PC-9 (cell line): ENCODE results near the gene ZEB2. TPM values are rescaled to one million over a fixed set of nuclear protein-coding genes. Genes with fewer than 3 reads are reported as not detected.

ENCODE experiments used
- BruUV-seq: library from RNA; stranded (reverse); fragments of 400-500 nt; replicated peaks from 2 replicates; lab custom pipeline; 2021; lab: Mats Ljungman, UMichigan
- CTCF ChIA-PET: fragments of 300-600 bp; sonication (Branson Sonifier 250); formaldehyde crosslinking; loops from one replicate; lab custom pipeline; 2022; ENCODE audit warnings: antibody characterized with exemption; lab: Charles Lee
- POLR2A ChIA-PET: fragments of 300-600 bp; sonication (Branson Sonifier 250); formaldehyde crosslinking; loops from one replicate; lab custom pipeline; 2022; ENCODE audit warnings: antibody characterized with exemption; ENCODE audit not compliant: unreplicated experiment; lab: Charles Lee
- DNase-seq, 2 experiments: peaks; one replicate each; pipeline versions ENCODE4 v3.0.0 to v3.0.0-alpha.2; 2015 to 2022; ENCODE audit warnings: mixed read lengths in 1 of 2
- H2AFZ ChIP-seq: fragments of 200-600 bp; sonication (generic); 2 replicates; pipeline ENCODE4 v1.8.1; 2017; ENCODE audit warnings: antibody characterized with exemption
- H3F3A ChIP-seq: fragments of 200-600 bp; sonication (generic); 2 replicates; pipeline ENCODE4 v1.8.1; 2017; ENCODE audit warnings: antibody characterized with exemption, mild to moderate bottlenecking, low read depth; ENCODE audit not compliant: insufficient read depth
- H3K27ac ChIP-seq: fragments of 200-600 bp; sonication (generic); 2 replicates; pipeline ENCODE4 v1.6.1; 2016; ENCODE audit warnings: mixed run types
- H3K27me3 ChIP-seq: fragments of 200-600 bp; sonication (generic); 2 replicates; pipeline ENCODE4 v1.6.1; 2016; ENCODE audit warnings: low read depth, mixed run types; ENCODE audit not compliant: insufficient read depth
- H3K36me3 ChIP-seq: fragments of 200-600 bp; sonication (generic); 2 replicates; pipeline ENCODE4 v1.6.1; 2016; ENCODE audit warnings: low read depth, mixed run types
- H3K4me1 ChIP-seq: fragments of 200-600 bp; sonication (generic); replicated peaks from 2 replicates; pipeline ENCODE4 v1.6.1; 2016; ENCODE audit warnings: mixed run types; ENCODE audit not compliant: insufficient read depth
- H3K4me2 ChIP-seq: fragments of 200-600 bp; sonication (generic); 2 replicates; pipeline ENCODE4 v1.6.1; 2017; ENCODE audit warnings: mixed run types
- H3K4me3 ChIP-seq: fragments of 200-600 bp; sonication (generic); 2 replicates; pipeline ENCODE4 v1.6.1; 2016; ENCODE audit warnings: mixed run types
- H3K79me2 ChIP-seq: fragments of 200-600 bp; sonication (generic); 2 replicates; pipeline ENCODE4 v1.6.1; 2017; ENCODE audit warnings: low read depth, mixed run types
- H3K9me2 ChIP-seq: fragments of 200-600 bp; sonication (generic); 2 replicates; pipeline ENCODE4 v1.8.1; 2017; ENCODE audit warnings: mild to moderate bottlenecking; ENCODE audit not compliant: insufficient read depth
- H3K9me3 ChIP-seq: fragments of 200-600 bp; sonication (generic); 2 replicates; pipeline ENCODE4 v1.8.1; 2016; ENCODE audit warnings: low read depth; ENCODE audit not compliant: insufficient read depth
- H4K20me1 ChIP-seq: fragments of 200-600 bp; sonication (generic); 2 replicates; pipeline ENCODE4 v1.8.1; 2017; ENCODE audit not compliant: insufficient read depth
- EZH2 ChIP-seq: fragments of 200-600 bp; sonication (generic); IDR thresholded peaks from 2 replicates; pipeline ENCODE4 v1.8.0; 2017; ENCODE audit warnings: antibody characterized with exemption, low read depth
- intact Hi-C: fragments of 100-400 bp; cut with micrococcal nuclease; formaldehyde crosslinking; loops from one replicate; pipeline ENCODE4 v1.10.0; 2022; ENCODE audit not compliant: unreplicated experiment
- total RNA-seq: library from RNA; stranded (reverse); gene quantifications from 2 replicates; pipeline ENCODE4 v1.2.3, GENCODE V29; 2021
- TF ChIP-seq, protein P1 (sequence below): fragments of 200-600 bp; sonication (generic); conservative IDR thresholded peaks from 2 replicates; pipeline ENCODE4 v1.6.1; 2017; ENCODE audit warnings: mixed run types, antibody characterized with exemption, mild to moderate bottlenecking, moderate library complexity

The ZEB2 gene
- total RNA-seq, 1 experiment from 2014 or later = 0.09 TPM

DNA sequence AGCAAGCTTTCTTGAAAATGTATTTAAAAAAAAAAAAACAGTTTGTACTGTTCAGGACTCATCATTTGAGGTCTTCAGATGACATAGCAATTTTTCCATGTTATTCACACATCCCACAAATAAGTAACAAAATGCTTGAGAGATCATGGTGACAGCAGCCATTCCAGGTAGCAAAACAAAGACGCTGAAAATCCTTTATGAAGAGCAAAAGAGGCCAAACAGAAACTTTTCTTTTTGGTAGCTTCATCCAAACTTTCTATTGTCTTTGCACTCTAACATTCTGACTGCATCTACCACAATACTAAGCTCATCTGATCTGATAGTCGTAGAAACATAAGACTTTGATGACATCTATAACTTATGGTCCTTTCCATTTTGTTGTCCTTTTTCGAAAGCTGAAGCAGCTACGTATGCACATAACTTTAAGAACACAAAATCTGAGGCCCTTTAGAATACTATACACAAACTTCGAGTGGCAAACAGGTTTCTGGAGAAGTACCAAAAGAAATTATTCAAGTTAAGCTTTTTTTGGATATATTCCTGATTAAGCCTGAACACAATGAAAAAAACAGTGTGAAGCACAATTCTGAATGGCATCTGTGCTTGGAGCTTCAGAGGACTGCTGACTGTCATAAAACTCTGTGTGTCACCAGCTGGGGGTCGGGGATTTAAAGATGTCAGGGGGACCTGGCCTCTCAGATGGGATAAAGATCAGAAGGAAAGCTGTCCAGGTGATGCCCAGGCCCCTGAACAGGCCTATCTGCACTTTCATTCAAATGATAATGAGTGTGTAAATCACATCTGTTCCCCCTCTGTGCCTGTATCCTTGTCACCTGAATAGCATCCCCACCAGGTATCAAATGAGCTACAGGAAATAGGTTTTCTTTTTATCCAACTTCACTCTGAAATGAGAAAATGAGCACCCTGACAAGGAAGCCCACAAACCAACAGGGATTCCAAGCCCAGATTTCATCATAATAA is 75.8 kb downstream of the ZEB2 start:
- Histone ChIP-seq H3K4me1 (no peaks in the 10 kb centered on the region), H3K9me2 (no peaks in the 10 kb centered on the region), H3K4me3 (no peak overlapping the region), H3K27ac (no peak overlapping the region), H3K27me3 (no peaks in the 10 kb centered on the region), H3F3A (no peaks in the 10 kb centered on the region), H4K20me1 (no peaks in the 10 kb centered on the region), H3K4me2 (no peak overlapping the region), H3K36me3 (no peaks in the 10 kb centered on the region), H2AFZ (0 out of 2 replicates have a peak overlapping the region, but pooled peaks have one; percentile 20), H3K9me3 (no peaks in the 10 kb centered on the region), H3K79me2 (no peaks in the 10 kb centered on the region)
- intact Hi-C loops = no loop called here
- ChIA-PET CTCF (no interaction called here), POLR2A (no interaction called here)
- DNase-seq = no peak
- TF ChIP-seq, protein P1, sequence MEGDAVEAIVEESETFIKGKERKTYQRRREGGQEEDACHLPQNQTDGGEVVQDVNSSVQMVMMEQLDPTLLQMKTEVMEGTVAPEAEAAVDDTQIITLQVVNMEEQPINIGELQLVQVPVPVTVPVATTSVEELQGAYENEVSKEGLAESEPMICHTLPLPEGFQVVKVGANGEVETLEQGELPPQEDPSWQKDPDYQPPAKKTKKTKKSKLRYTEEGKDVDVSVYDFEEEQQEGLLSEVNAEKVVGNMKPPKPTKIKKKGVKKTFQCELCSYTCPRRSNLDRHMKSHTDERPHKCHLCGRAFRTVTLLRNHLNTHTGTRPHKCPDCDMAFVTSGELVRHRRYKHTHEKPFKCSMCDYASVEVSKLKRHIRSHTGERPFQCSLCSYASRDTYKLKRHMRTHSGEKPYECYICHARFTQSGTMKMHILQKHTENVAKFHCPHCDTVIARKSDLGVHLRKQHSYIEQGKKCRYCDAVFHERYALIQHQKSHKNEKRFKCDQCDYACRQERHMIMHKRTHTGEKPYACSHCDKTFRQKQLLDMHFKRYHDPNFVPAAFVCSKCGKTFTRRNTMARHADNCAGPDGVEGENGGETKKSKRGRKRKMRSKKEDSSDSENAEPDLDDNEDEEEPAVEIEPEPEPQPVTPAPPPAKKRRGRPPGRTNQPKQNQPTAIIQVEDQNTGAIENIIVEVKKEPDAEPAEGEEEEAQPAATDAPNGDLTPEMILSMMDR = no peak
- TF ChIP-seq EZH2 = no peak
- no TSS peak for BruUV-seq

DNA sequence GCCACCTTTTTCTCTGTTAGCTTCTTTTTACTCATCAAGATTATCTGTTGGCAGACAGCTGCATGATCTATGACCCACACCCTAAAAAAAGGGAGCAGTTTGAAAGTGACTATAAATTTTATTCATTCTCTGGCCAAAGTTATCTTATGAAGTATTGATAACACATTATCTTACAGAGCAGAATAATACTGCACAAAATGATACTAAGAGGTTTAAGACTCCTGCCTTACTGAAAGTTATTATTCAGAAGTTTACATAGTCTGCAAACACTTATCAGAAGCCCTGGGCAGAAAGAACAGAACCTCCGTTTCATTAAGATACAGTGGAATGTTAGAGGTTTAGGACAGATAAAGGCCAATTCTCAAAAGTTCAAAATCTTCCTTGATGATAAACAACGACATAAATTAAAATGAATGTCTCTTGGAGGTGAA is 78.2 kb downstream of the ZEB2 start:
- TF ChIP-seq EZH2 = no peak
- TF ChIP-seq, protein P1 = no peak
- ChIA-PET CTCF (no interaction called here), POLR2A (no interaction called here)
- H3K36me3 ChIP-seq = no peaks in the 10 kb centered on the region
- DNase-seq = no peak
- no peak overlapping the region for H3K4me3 ChIP-seq
- H3K9me2 ChIP-seq = no peaks in the 10 kb centered on the region
- intact Hi-C loops = no loop called here
- H2AFZ ChIP-seq = no peak overlapping the region
- peaks cover 5% of the 10 kb centered on the region; the same call in 1 of the 2 replicates for H3K4me1 ChIP-seq
- no peaks in the 10 kb centered on the region for H3F3A ChIP-seq
- H3K27ac ChIP-seq = no peak overlapping the region
- H3K27me3 ChIP-seq = no peaks in the 10 kb centered on the region
- H3K4me2 ChIP-seq = no peak overlapping the region
- no TSS peak for BruUV-seq
- no peaks in the 10 kb centered on the region for H4K20me1 ChIP-seq
- H3K9me3 ChIP-seq = no peaks in the 10 kb centered on the region
- H3K79me2 ChIP-seq = no peaks in the 10 kb centered on the region

DNA sequence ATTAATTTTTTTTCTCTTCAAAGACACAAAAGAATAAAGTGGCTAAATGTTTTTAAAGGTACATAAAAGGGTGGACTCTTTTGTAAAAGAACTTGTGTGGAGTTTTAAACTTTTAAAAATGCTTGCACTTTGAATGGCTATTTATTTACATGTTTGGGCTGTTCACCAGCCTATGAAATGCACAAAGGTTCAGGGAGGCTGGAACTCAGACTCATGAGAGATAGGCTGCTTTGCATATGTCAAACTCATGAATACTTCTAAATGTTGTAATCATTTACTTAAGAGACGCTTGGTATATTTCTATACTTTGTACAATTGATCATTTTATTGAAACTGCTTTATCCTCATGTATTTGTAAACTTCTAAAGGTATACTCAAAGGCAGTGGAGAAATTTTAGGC is 79.9 kb downstream of the ZEB2 start:
- no TSS peak for BruUV-seq

More for the DNA sequence above, 79.9 kb downstream of the ZEB2 start:
- H3K27ac ChIP-seq = no peak overlapping the region
- no peak overlapping the region for H3K4me2 ChIP-seq
- ChIA-PET POLR2A (no interaction called here), CTCF (no interaction called here)
- H2AFZ ChIP-seq = no peak overlapping the region
- DNase-seq = no peak
- no peaks in the 10 kb centered on the region for H3K9me3 ChIP-seq
- TF ChIP-seq EZH2 = no peak
- TF ChIP-seq, protein P1 = no peak
- no peaks in the 10 kb centered on the region for H3K79me2 ChIP-seq
- no peaks in the 10 kb centered on the region for H3K27me3 ChIP-seq
- no peak overlapping the region for H3K4me3 ChIP-seq
- intact Hi-C loops = no loop called here
- no peaks in the 10 kb centered on the region for H4K20me1 ChIP-seq
- H3F3A ChIP-seq = no peaks in the 10 kb centered on the region
- peaks cover 5% of the 10 kb centered on the region; the same call in 1 of the 2 replicates for H3K4me1 ChIP-seq
- 0 out of 2 replicates have a peak, but pooled peaks cover 4% of the 10 kb centered on the region for H3K9me2 ChIP-seq
- H3K36me3 ChIP-seq = no peaks in the 10 kb centered on the region
